Kidney epithelial cell (primary cell): Measurements from ENCODE around the gene PRR5L. TPM values are rescaled to one million over a fixed set of nuclear protein-coding genes. Genes with fewer than 3 reads are reported as not detected.

Experiments used
- DNase-seq: peaks from one replicate; pipeline ENCODE4 v3.0.0-alpha.2; 2010; ENCODE audit warnings: low read depth
- H3K27me3 ChIP-seq: 2 replicates; pipeline ENCODE4 v1.6.0; 2011; ENCODE audit warnings: low read length; ENCODE audit not compliant: control insufficient read depth, insufficient read depth
- H3K36me3 ChIP-seq: 2 replicates; pipeline ENCODE4 v1.5.1; 2011; ENCODE audit warnings: low read length; ENCODE audit not compliant: control insufficient read depth, insufficient read depth
- H3K4me3 ChIP-seq: 2 replicates; pipeline ENCODE4 v1.5.1; 2011; ENCODE audit warnings: low read depth, mild to moderate bottlenecking, control low read depth, low read length
- CTCF ChIP-seq: IDR thresholded peaks from 2 replicates; pipeline ENCODE4 v1.5.1; 2011; ENCODE audit warnings: mild to moderate bottlenecking, moderate library complexity, low read length, control low read depth, inconsistent platforms; ENCODE audit not compliant: insufficient read depth, poor library complexity, severe bottlenecking
- total RNA-seq: library from RNA; depleted of rRNA; stranded (reverse); fragments of >200 nt; gene quantifications from 2 replicates; pipeline ENCODE4 v1.2.3, GENCODE V29; 2015

The PRR5L gene
- total RNA-seq, 1 donor from 2014 or later, result 15.9 TPM

GRCh38 chr11:36421546-36422155, 125.6 kb downstream of the PRR5L start:
- Histone ChIP-seq H3K27me3 (no peaks in the 10 kb centered on the region), H3K36me3 (no peaks in the 10 kb centered on the region), H3K4me3 (no peak overlapping the region)
- DNase-seq, result no peak
- no peak for TF ChIP-seq CTCF

- TF ChIP-seq CTCF, result no peak
- Histone ChIP-seq H3K36me3 (no peaks in the 10 kb centered on the region), H3K4me3 (no peak overlapping the region), H3K27me3 (no peaks in the 10 kb centered on the region)
- DNase-seq, result no peak
Observed at GRCh38 chr11:36425561-36426081, 129.5 kb downstream of the PRR5L start.

- TF ChIP-seq CTCF, result no peak
- Histone ChIP-seq H3K4me3 (no peak overlapping the region), H3K36me3 (no peaks in the 10 kb centered on the region), H3K27me3 (no peaks in the 10 kb centered on the region)
- DNase-seq, result no peak
Observed at GRCh38 chr11:36426226-36426848, 130.2 kb downstream of the PRR5L start.

- Histone ChIP-seq H3K4me3 (no peak overlapping the region), H3K27me3 (no peaks in the 10 kb centered on the region), H3K36me3 (no peaks in the 10 kb centered on the region)
- no peak for TF ChIP-seq CTCF
- DNase-seq, result no peak
Observed at GRCh38 chr11:36427079-36427478, 131.0 kb downstream of the PRR5L start.

- DNase-seq, result no peak
- H3K4me3 ChIP-seq, result no peak overlapping the region
- TF ChIP-seq CTCF, result no peak
Observed at GRCh38 chr11:36427876-36428275, 131.8 kb downstream of the PRR5L start.

GRCh38 chr11:36431429-36432092, 135.5 kb downstream of the PRR5L start:
- no peak overlapping the region for H3K4me3 ChIP-seq
- peak; percentile 93 for DNase-seq
- H3K36me3 ChIP-seq, result peaks cover 2% of the 10 kb centered on the region
- H3K27me3 ChIP-seq, result no peaks in the 10 kb centered on the region
- peak; percentile 38 for TF ChIP-seq CTCF

More at GRCh38 chr11:36427876-36428275, 131.8 kb downstream of the PRR5L start:
- no peaks in the 10 kb centered on the region for H3K27me3 ChIP-seq
- no peaks in the 10 kb centered on the region for H3K36me3 ChIP-seq
